HepG2 (cell line): ENCODE data around the gene SMAP2.

Experiments
- ARNT ChIP-seq: fragments of 450-650 bp; IDR thresholded peaks from 2 replicates; pipeline ENCODE4 v1.6.1; 2017
- CTCF ChIP-seq: sonication (generic); formaldehyde crosslinking; IDR thresholded peaks from 2 replicates; pipeline ENCODE4 v1.5.0; 2020; ENCODE audit warnings: mild to moderate bottlenecking, missing genetic modification reagents, moderate library complexity
- KDM2A ChIP-seq: sonication (generic); formaldehyde crosslinking; IDR thresholded peaks from 2 replicates; pipeline ENCODE4 v1.4.0; 2020; ENCODE audit warnings: low read depth, missing genetic modification reagents, borderline replicate concordance
- MNT ChIP-seq: fragments of 450-650 bp; IDR thresholded peaks from 2 replicates; pipeline ENCODE4 v1.6.1; 2016
- PRPF4 ChIP-seq: fragments of 200-400 bp; formaldehyde crosslinking; IDR thresholded peaks from 2 replicates; pipeline ENCODE4 v1.6.1; 2016; ENCODE audit warnings: low read length, low read depth; ENCODE audit not compliant: poor library complexity, severe bottlenecking
- RNF2 ChIP-seq: fragments of 450-650 bp; conservative IDR thresholded peaks from 2 replicates; pipeline ENCODE4 v1.6.1; 2016; ENCODE audit warnings: low read depth
- SMAD1 ChIP-seq: sonication (generic); formaldehyde crosslinking; IDR thresholded peaks from 2 replicates; pipeline ENCODE4 v1.4.0; 2020; ENCODE audit warnings: missing genetic modification reagents, low read depth, mild to moderate bottlenecking, borderline replicate concordance
- SMC3 ChIP-seq: IDR thresholded peaks from 2 replicates; pipeline ENCODE4 v1.6.1; 2011; ENCODE audit warnings: low read length, improper control_type of control experiment
- ZBTB33 ChIP-seq: sonication (generic); formaldehyde crosslinking; IDR thresholded peaks from 2 replicates; pipeline ENCODE4 v1.4.0; 2020; ENCODE audit warnings: missing genetic modification reagents
- ZNF598 ChIP-seq: sonication (generic); formaldehyde crosslinking; IDR thresholded peaks from 2 replicates; pipeline ENCODE4 v1.5.1; 2020; ENCODE audit warnings: mild to moderate bottlenecking, missing genetic modification reagents, borderline replicate concordance

- TF ChIP-seq ZNF598 (CRISPR knock-in tag) (no peak), MNT (no peak), PRPF4 (no peak), CTCF (CRISPR knock-in tag) (0 out of 2 replicates have a peak, but pooled peaks have one; percentile 6), SMC3 (no peak), RNF2 (no peak), ZBTB33 (CRISPR knock-in tag) (no peak), SMAD1 (CRISPR knock-in tag) (no peak), KDM2A (no peak), ARNT (no peak)
Measured at GRCh38 chr1:40382601-40383000, 9.1 kb downstream of the SMAP2 start.
